ENCODE measurements around the gene SND1.
"Not testable (repeated sequence)": the region's sequence is repeated elsewhere in the genome, so short reads cannot be mapped to it uniquely, and the experiment has no call there.

SND1 gene

DNA sequence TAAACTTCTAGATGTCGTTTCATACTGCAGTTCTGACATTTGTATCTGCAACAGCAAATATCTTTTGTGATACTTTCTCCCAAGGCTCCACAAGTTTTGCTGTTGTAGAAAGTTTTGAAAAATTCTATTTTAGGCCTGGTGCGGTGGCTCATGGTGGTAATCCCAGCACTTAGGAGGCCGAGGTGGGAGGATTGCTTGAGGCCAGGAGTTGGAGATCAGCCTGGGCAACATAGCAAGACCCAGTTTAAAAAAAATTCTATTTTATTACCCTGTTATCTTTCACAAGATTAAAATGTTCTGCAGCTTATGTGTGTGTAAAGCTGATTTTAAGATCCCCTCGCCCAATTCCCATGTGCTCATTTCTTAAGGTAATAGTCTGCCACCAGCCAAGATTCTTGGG, 1.4 kb downstream of the SND1 start:
- no peak for DNase-seq

DNA sequence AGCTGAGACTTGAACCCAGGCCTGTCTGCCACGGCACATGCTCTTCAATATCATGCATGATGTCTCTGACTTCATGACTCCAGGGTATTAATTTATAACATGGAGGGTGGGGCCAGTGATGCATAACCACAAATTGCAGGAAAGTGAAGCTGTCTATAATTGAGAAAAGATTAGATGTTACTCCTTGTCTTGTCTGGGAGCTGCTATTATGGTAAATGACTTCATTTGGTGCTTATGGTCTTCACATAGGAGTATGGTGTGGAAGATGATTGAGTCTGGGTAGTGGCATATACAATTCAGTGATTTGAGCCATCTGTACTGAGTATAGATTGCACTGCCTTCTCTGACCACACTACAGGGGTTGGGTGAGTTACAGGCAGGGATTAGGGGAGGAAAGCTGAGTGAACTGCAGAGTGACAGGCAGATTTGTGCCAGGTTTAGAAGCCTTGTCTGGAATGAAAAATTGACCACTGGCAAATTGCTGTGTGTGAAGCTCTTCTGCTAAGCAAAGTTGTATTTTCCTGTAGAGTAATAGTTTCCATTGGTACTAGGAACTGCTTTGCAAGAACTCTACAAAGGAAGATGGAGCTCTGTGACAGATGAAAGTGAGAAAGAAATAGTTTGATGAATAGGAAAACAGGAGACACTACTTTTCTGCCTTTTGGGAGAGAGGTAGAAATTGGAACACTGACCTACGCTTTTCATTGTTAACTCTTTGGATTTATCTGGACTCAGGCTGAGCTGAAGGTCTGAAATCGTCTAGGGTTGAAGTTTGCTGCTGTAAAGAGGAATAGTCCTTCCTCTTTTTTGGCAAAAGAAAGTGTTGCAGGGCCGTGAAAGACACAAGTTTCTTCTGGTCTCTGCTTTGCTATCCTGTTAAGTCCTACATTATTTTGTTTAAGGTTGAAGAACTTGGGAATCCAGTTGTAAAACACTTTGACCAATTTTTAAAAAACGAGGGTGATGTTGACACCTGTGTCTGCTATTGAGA, 2.7 kb downstream of the SND1 start:
- no peak for DNase-seq

DNA sequence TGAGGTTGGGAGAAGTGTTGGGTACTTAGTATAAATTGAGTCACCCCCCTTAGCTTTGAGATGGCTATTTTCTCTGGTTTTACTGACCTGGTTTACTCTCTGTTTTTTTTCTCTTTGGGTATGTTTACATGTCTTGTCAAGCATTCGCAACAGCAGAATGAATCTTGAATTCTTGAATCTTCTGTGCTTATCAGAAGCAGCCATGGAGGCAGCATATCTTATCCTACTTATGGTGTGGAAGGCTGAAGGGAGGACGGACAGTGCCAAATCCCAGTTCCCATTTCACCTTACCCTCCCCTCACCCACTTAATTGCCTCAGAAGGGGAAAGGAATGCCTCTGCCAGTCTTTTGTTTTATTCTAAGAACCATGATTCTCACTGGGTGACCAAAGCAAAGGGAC, 3.7 kb downstream of the SND1 start:
- DNase-seq = no peak

DNA sequence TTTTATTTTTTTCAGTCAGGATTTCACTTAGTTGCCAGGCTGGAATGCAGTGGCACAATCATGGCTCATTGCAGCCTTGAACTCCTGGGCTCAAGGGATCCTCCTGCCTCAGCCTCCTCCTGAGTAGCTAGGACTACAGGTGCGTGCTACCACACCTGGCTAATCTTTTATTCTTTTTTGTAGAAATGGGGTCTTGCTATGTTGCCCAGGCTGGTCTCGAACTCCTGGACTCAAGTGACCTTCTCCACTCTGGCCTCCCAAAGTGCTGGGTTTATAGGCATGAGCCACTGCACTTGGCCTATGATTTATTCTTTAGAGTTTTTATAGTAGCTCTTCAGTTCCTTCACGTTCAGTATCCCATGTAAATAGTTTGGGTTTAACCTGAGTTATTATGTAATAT, 5.5 kb downstream of the SND1 start:
- no peak for DNase-seq

DNA sequence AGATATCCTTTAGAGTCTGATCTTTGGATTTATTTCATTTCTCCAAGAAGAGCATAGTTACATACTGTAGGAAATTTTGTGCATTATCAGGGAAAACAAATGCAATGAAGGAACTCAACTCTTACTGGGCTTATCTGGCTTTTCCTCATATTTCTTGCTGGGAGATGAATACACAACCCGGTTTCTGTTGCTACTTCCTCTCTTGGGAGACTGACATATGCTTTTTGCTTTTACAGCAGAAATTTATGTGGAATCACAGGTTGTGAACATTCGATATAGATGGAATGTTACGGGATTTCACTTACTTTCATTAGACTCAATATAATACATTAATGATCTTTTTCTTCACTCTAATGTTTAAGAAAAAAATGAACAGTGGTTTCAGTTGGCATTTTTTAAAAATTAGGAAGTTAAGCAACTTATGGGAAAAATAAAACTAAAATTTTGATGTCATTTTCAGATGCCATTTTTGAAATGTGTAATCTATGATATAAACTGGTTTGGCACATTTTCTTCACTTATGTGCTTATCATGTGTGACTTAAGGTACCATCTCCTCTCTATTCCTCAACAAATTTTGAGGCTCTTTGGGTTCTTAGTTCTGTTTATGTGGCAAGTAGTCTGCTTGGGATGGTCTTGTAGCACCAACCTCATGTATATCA, 7.1 kb downstream of the SND1 start:
- DNase-seq = no peak

DNA sequence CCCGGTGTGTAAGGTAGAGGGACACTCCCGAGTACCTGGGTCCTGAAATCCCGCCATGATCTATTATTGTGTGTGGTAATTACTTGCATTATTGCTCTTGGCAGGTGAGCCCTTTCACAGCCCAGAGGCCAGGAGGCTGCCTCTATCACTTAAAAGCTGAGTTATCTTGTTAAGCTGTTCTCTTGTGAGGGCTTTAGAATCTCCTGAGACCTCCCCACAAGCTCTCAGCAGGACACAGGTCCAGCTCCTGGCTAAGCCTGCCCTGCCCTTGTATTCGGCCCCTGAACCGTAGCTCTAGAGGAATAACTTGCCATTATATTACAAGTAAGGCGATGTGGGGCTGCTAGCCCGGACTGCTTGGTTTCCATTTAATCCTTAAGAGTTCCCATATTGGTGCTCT, 13.9 kb downstream of the SND1 start:
- no peak for DNase-seq

DNA sequence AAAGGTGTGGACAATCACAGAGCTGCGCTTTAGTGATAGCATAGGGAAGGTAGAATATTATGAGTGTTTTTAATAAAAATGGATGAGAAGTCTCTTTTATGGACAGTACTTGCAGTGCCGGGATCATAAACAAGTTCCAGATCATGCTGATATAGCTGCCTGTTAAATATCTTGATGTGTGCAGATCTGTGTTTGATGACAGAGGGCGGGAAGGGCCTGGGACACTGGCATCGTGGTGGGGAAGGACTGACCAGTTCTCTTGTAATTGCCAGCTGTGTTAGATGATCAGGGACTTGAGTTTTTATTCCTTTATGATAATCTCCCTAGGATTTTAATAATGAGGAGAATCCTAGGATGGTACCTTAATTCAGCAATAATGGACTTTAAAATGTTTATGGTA, 14.6 kb downstream of the SND1 start:
- DNase-seq = no peak

DNA sequence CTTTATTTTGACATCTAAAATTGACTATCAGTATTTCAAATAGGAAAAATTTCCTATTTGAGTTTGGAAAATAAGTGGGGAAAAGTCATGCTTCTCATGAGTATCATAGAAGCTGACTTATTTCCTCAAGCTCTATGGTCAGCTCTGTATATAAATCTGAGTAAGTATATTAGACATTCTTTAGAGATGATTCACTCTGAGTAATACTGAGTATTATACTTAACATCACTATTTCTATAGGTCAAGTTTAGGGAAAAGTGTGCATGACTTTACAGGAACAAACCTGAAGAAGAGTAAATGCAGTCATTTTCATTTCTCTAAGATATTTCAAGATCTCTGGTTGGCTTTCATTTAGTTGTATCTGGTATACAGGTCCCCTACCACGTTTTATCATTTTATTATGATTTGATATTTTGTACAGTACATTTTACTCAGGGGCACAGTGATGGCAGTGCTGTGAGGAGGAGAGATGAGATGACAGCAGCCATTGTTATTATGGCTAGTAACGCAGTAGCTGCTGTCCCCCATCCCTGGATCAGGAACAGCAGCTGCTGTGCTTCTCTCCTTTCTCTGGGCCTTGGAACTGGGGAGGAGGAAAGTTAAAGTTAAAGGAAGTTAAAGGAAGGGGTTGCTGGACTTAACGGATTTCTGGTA, 15.2 kb downstream of the SND1 start:
- DNase-seq = no peak

DNA sequence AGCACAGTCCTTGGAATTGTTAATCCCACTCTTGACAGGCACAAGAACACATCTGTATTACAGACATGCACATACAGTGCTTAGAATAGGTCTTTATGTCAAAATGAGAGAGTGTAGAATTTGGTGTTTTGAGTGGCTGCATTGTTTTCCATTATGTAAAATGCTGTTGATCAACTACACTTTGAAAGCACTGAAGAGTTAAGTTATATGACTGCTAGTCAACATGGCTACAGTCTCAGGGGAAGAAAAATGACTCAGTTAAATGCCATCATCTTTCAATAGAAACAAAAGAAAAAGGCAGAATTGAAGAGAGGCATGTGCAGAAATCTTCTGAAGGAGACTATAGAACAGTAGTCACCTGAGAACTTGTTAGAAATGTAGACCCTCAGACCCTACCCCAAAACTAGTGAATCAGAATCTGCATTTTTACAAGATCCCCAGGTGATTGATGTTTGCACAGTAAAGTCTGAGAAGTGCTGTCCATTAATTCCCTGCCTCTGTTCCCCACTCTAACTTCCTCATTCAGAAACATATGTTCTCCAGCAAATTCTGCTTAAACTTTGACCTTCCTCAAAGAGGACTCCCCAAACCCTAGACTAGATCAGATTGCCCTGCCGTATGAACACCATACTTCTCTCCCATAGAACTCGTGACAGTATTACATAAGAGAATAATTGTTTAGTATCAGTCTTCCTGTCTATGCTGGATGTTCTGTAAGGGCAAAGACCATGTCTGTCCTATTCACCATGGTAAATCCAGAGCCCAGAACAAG, 16.0 kb downstream of the SND1 start:
- DNase-seq = no peak

DNA sequence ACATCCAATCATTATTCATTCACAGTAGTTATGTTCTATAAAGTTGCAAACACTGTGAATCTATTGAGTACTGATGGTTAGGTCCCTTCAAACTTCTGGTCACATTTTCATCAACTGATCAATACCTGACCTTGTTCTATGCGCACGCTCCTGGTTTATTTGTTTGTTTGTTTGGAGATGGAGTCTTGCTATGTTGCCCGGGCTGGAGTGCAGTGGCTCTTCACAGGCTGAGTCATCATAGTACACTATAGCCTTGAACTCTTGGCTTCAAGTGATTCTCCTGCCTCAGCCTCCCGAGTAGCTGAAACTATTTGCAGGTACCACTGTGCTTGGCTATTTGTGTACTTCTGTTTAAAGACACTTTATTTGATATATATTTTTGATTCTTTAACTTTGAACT, 19.3 kb downstream of the SND1 start:
- DNase-seq = no peak

DNA sequence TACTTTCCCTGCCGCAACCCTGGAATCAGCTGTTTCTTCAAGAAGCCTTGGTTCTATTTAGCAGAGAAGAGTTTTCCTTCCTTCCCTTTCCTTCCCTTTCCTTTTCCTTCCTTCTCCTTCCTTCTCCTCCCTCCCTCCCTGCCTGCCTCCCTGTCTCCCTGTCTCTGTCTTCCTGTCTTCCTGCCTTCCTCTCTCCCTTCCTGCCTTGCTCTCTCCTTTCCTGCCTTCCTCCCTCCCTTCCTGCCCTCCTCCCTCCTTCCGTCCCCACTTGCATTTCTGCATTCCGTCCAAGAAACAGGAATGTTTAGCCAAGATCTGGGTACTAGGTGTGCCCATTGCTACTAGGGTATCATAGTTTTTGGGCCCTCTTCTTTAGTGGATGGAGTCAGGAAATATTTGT, 21.9 kb downstream of the SND1 start:
- DNase-seq = no peak

DNA sequence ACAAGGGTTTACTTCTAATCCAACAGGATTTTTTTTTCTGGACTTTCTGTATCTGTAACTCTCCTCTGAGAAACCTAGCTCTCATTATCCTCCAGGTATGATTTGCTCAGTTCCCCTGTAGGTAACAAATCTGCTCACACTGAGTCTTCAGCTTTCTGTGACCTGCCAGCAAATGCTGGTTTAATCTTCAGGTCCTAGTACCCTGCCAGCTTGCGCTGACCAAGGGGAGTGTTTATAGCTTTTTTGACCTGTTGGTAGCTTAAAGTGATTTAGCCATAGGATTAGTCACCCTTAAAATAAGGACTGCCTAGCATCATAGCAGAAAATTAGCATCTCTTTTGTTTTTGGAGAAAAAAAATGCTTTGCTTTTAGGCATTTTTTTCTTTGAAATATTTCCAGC, 22.4 kb downstream of the SND1 start:
- no peak for DNase-seq

DNA sequence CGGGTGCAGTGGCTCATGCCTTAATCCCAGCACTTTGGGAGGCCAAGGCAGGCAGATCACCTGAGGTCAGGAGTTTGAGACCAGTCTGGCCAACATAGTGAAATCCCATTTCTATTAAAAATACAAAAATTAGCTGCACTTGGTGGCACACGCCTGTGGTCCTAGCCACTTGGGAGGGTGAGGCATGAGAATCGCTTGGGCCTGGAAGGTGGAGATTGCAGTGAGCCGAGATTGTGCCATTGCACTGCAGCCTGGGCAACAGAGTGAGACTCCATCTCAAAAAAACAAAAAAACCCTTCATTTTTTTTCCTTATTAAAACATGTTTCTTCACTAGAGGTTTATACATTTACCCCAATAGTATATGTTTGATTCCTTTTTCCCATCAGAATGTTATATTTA, 22.9 kb downstream of the SND1 start:
- DNase-seq = not testable (repeated sequence)

DNA sequence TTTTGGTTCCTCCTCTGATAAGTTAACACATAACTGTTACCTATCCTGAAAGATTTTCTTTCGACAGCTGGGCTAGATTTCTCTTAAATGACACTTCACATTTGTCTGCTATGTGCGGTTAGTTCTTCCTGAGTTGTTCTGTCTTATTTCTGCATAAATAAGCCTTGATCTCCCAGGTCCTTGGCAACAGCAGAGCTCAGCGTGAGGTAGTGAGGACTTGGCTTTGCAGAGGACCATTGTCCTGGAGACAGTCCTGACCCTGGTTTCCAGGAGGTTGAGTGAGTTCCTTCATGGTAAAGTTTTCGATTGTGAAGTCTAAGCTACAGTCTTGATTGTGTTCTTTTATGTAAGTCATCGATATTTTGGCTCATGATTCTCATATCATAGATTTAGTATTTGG, 23.7 kb downstream of the SND1 start:
- no peak for DNase-seq

DNA sequence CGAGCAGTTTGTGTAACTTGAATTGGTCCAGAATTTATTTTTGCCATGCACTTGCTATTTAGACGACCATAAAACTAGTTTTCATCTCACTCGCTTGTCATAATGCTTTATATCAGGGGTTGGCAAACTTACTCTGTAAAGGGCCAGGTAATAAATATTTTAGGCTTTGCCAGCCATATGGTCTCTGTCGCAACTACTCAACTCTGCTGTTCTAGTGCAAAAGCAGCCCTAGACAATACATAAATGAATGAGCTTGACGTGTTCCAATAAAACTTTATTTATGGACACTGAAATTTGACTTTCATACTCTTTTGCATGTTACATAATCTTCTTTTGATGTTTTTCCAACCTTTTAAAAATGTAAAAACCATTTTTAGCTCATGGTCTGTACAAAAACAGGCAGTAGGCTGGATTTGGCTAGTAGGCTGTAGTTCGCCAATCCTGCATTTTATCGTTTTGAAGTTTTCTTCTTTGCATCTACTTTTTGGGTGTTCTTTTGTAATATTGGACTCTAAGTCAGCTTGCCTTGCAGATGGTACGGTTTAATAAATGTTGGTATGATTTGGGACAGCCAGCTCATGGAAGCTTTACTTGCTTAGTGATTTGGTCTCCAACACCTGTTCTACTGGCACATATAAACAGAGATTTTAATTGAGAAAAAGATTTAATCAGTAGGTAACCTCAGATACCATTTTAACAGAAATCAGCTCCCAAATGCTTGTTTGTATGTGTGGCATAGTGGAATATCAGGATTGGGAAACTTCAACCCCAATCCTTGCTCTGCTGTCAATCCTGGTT, 25.6 kb downstream of the SND1 start:
- no peak for DNase-seq

DNA sequence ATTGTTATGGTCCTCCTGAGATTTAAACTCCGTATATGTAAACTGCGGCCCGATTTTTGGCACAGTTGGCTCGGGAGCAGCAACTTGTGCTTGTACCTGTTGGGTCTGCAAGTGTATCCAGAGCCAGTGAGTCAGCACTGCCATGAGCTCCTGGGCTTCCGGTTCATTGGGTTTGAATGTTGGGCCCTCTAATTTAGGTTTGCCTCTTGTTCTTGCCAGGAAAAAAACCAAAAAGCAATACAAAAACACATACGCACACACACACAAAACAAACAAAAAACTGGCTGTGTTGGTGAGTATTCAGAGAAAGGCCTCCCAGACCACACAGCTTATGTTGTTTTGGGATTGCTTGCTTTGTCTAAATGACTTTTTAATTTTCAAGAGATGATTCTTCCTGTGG, 26.3 kb downstream of the SND1 start:
- no peak for DNase-seq

DNA sequence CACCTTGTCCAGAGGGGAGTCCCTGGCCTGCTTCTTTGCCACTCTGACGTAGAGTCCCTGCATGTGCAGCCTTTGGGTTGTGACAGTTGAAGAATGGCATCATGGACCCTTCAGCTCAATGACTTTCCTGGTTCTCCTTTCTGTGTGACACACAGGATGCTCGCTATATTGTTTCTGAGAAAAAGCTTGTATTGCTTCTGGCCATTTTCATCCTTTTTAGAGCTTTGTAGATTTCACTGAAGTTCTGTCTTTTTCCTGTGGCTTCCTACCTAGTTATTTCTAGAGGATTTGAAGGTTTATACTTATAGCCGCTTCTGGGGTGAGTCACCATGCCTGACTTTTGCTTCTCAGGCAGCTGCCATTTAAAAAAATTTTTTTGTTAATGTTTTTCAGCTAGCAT, 27.0 kb downstream of the SND1 start:
- DNase-seq = no peak

DNA sequence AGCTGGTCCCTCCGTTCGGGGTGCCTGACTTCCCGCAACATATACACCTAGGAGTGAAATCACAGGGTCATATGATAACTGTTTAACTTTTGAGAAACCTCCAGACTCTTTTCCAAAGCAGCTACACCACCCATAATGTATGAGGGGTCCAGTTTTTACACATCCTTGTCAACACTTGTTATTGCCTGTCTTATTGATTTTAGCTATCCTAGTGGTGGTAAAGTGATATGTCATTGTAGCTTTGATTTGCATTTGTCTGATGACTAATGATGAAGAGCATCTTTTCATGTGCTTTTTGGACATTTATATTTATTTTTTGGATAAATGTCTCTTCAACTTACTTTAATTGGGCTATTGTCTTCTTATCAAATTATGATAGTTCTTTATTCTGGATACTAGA, 29.0 kb downstream of the SND1 start:
- DNase-seq = no peak

DNA sequence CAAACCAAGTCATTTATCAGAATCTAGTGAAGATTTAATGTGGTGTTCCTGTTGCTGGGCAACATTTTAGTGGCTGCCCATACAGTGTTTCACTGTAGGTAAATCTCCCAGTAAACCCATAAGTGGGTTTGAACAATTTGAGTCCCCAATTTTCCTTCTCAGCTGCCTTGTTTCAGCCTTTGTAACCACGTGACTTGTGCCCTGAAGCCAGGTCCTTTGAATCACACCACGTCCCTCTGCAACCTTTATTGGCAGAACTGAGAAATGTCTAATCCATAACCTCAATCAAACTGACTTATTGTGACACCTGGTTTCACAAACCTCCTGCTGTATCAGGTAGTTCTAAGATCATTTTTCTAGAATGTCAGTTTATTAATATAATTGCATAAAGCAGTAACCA, 30.1 kb downstream of the SND1 start:
- no peak for DNase-seq

DNA sequence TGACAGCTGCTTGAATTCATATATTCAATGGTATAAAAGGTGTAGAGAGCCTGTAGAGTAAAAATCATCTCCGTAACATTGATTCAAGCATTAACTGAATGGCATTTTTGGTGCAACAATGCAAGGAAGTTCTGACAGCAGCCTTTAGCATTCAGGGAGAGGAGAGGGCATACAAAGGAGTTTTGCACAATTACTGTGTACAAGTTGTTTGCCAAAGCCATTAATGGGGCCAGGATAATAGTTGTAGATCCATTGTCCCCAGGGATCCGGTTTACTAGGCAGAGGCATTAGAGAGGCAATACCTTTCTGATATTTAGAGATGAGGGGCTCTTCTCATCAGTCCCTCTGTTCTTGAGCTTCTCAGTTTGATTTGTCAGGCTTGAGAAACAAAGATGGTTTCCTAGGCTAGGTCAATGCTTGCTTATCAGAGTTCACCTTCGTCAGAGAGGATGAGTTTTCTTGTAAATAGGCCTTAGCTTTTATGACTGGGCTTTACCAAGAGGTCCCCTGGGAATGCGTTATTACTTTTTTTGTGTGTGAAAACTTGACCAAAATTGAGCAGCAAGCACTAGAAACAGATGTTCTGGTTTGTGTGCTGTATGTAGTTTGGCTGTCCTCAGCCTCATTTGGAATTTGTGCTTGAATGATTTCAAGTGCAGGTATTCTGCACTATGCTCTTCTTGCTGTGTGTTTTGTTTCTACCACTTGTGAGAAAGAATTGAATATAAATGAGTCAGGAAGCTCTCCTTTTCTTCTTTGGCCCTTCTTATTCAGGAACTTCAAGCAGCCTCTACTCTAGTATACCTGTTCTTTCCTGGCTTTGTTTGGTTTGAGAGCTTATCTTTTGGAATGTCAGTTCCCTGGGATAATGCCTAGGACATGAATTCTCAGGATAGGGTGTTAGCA, 32.0 kb downstream of the SND1 start:
- DNase-seq = no peak

DNA sequence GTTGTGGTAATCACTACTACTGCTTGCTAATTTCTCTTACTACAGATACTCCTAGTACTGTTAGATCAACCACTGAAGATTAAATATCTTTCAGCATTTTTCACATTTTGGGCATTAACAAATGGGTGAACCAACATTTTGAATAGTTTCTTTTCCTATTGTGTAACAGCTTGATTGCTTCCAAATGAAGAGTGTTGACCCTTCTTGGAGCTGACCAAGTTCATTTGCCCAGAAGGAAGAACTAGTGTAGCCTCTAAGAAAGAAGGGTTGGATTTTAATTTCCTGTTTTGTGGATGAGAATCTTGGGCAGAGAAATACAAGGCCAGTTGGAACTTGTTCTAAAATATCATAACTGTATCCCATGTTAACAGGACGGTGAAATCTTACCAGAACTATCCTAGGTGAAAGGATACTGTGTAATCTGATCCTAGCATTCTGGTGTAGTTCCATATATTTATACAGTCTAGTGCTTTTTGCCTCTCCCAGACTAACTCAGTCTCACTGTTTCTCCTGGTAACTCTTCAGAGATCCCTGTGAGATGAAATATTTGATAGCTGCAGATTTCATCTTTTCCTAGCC, 37.3 kb downstream of the SND1 start:
- no peak for DNase-seq
